CD4-positive, CD25-positive, alpha-beta regulatory T cell (primary cell): ENCODE results near the gene DENND4A. TPM values are rescaled to one million over a fixed set of nuclear protein-coding genes. Genes with fewer than 3 reads are reported as not detected.

Source experiments
- ATAC-seq, 2 donors: fragments of 150-1000 bp; cut with Tn5 transposase; one replicate each; pipeline ENCODE4 v1.10.0; 2021; ENCODE audit warnings: low read depth in 2 of 2, moderate number of reproducible peaks in 2 of 2, moderate library complexity in 1 of 2
- DNase-seq, 3 donors: peaks; one replicate each; pipeline versions ENCODE4 v3.0.0 to v3.0.0-alpha.2; 2012 to 2022; ENCODE audit warnings: mixed read lengths in 1 of 3
- H3K27ac ChIP-seq: one replicate; pipeline ENCODE4 v1.7.0; 2013; ENCODE audit warnings: mild to moderate bottlenecking, low read length; ENCODE audit not compliant: insufficient read depth, poor library complexity, severe bottlenecking
- H3K27me3 ChIP-seq: one replicate; pipeline ENCODE4 v1.7.0; 2013; ENCODE audit warnings: low read length; ENCODE audit not compliant: control insufficient read depth, insufficient read depth
- H3K36me3 ChIP-seq: one replicate; pipeline ENCODE4 v1.7.0; 2013; ENCODE audit warnings: mild to moderate bottlenecking, low read length, moderate library complexity; ENCODE audit not compliant: control insufficient read depth, insufficient read depth
- H3K4me1 ChIP-seq: 2 replicates; pipeline ENCODE4 v1.7.0; 2013; ENCODE audit warnings: mild to moderate bottlenecking, low read length; ENCODE audit not compliant: insufficient read depth, control insufficient read depth, poor library complexity, severe bottlenecking
- H3K4me3 ChIP-seq: one replicate; pipeline ENCODE4 v1.7.0; 2013; ENCODE audit warnings: low read depth, mild to moderate bottlenecking, low read length, moderate library complexity
- H3K9me3 ChIP-seq, 2 experiments: 1 replicate in 1 of 2; 2 replicates in 1 of 2; pipeline ENCODE4 v1.7.0; 2013; ENCODE audit warnings: low read length in 2 of 2, mild to moderate bottlenecking in 1 of 2, moderate library complexity in 1 of 2; ENCODE audit not compliant: control insufficient read depth in 2 of 2
- H3K27ac Mint-ChIP-seq, 3 donors: one replicate each; pipeline ENCODE4 v1.8.0; 2020 to 2022; ENCODE audit warnings: mild to moderate bottlenecking in 3 of 3, mixed read lengths in 3 of 3, moderate library complexity in 2 of 3
- H3K27me3 Mint-ChIP-seq: one replicate; pipeline ENCODE4 v1.8.0; 2022; ENCODE audit warnings: mild to moderate bottlenecking, mixed read lengths
- H3K36me3 Mint-ChIP-seq: one replicate; pipeline ENCODE4 v1.8.0; 2020; ENCODE audit warnings: mixed read lengths
- H3K4me1 Mint-ChIP-seq, 4 donors: one replicate each; pipeline ENCODE4 v1.8.0; 2020 to 2022; ENCODE audit warnings: mixed read lengths in 4 of 4, mild to moderate bottlenecking in 1 of 4
- H3K4me3 Mint-ChIP-seq, 4 donors: one replicate each; pipeline ENCODE4 v1.8.0; 2020 to 2022; ENCODE audit warnings: mild to moderate bottlenecking in 4 of 4, mixed read lengths in 4 of 4, moderate library complexity in 3 of 4
- H3K9me3 Mint-ChIP-seq, 7 donors: one replicate each; pipeline ENCODE4 v1.8.0; 2020 to 2022; ENCODE audit warnings: mixed read lengths in 7 of 7, mild to moderate bottlenecking in 3 of 7, moderate library complexity in 2 of 7
- polyA plus RNA-seq, 4 donors: library from polyadenylated mRNA; unstranded; fragments of 300-500 nt; fragmentation: Illumina TruSeq; gene quantifications; one replicate each; pipeline ENCODE4 v1.2.3, GENCODE V29; 2021
- total RNA-seq: library from RNA; stranded (reverse); gene quantifications from one replicate; pipeline ENCODE4 v1.2.3, GENCODE V29; 2022

The DENND4A gene
- total and polyA plus RNA-seq, 5 donors from 2014 or later, result 9.6 to 88.4 (median 12.9) TPM

GRCh38 chr15:65632780-65633375 is 159.2 kb downstream of the DENND4A start:
- peaks cover 5 to 39% (median 15%) of the 10 kb centered on the region in 4 donors for H3K4me1 Mint-ChIP-seq
- Histone ChIP-seq H3K36me3 (no peaks in the 10 kb centered on the region), H3K4me1 (peaks cover 13% of the 10 kb centered on the region), H3K4me3 (no peak overlapping the region), H3K9me3 (no peaks in the 10 kb centered on the region), H3K27ac (no peak overlapping the region), H3K27me3 (no peaks in the 10 kb centered on the region)
- no peak for ATAC-seq
- H3K9me3 Mint-ChIP-seq, result no peaks in the 10 kb centered on the region
- peak overlapping the region in 1 of 4 donors; percentile 66 for H3K4me3 Mint-ChIP-seq
- peaks cover 4% of the 10 kb centered on the region for H3K27me3 Mint-ChIP-seq
- H3K36me3 Mint-ChIP-seq, result peaks cover 13% of the 10 kb centered on the region
- DNase-seq, result no peak
- H3K27ac Mint-ChIP-seq, result peak overlapping the region in 1 of 3 donors; percentile 79

DNA sequence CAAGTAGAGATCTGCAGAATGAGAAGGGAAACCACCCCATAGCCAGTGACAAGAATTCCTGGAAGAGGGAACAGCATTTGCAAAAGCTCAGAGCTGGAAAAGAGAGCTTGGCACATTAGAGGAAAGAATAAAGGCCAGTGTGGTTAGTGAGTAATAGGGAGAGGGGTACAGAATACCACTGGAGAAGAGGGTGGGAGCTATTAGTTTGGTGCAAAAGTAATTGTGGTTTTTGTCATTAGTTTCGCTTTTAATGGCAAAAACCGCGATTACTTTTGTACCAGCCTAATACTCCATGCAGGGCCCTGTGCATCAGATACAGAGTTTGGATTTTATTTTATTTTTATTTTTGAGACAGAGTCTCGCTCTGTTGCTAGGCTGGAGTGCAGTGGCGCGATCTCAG is 160.6 kb downstream of the DENND4A start:
- no peaks in the 10 kb centered on the region for H3K27me3 Mint-ChIP-seq
- Histone ChIP-seq H3K36me3 (no peaks in the 10 kb centered on the region), H3K9me3 (no peaks in the 10 kb centered on the region), H3K4me3 (peak overlapping the region; percentile 76), H3K4me1 (peaks cover 13% of the 10 kb centered on the region), H3K27me3 (no peaks in the 10 kb centered on the region), H3K27ac (peak overlapping the region; percentile 35)
- peaks cover 5 to 30% (median 15%) of the 10 kb centered on the region in 4 donors for H3K4me1 Mint-ChIP-seq
- peaks cover 21% of the 10 kb centered on the region for H3K36me3 Mint-ChIP-seq
- ATAC-seq (peak; percentile 25 to 36), DNase-seq (peak in 1 of 3 donors; percentile 44)
- peak overlapping the region; percentile 37 to 76 (median 70) for H3K4me3 Mint-ChIP-seq
- H3K9me3 Mint-ChIP-seq, result no peaks in the 10 kb centered on the region
- peak overlapping the region; percentile 6 to 79 (median 45) for H3K27ac Mint-ChIP-seq

DNA sequence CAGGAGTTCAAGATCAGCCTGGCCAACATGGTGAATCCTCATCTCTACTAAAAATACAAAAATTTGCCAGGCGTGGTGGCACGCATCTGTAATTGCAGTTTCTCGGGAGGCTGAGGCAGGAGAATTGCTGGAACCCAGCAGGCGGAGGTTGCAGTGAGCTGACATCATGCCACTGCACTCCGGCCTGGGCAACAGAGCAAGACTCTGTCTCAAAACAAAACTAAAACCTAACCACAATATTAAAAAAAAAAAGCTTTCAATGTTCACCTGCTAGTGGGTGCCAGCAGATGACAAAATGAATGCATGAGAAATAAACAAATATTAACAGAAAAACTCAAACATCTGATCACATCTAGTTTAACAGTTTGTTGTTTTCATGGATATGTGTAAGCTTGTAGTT is 161.3 kb downstream of the DENND4A start:
- peaks cover 5 to 30% (median 15%) of the 10 kb centered on the region in 4 donors for H3K4me1 Mint-ChIP-seq
- no peaks in the 10 kb centered on the region for H3K9me3 ChIP-seq
- H3K4me3 Mint-ChIP-seq, result peak overlapping the region; percentile 26 to 76 (median 40)
- peaks cover 3% of the 10 kb centered on the region for H3K36me3 ChIP-seq
- no peaks in the 10 kb centered on the region for H3K27me3 Mint-ChIP-seq
- H3K9me3 Mint-ChIP-seq, result no peaks in the 10 kb centered on the region
- peak in 1 of 3 donors; percentile 40 for DNase-seq
- peaks cover 26% of the 10 kb centered on the region for H3K36me3 Mint-ChIP-seq
- peak overlapping the region; percentile 76 for H3K4me3 ChIP-seq
- no peak for ATAC-seq
- no peak overlapping the region for H3K27ac ChIP-seq
- H3K27ac Mint-ChIP-seq, result peak overlapping the region in 1 of 3 donors; percentile 79
- peaks cover 13% of the 10 kb centered on the region for H3K4me1 ChIP-seq
- H3K27me3 ChIP-seq, result no peaks in the 10 kb centered on the region

- peaks cover 35% of the 10 kb centered on the region for H3K36me3 Mint-ChIP-seq
- H3K27me3 ChIP-seq, result no peaks in the 10 kb centered on the region
- DNase-seq, result no peak
- H3K27ac ChIP-seq, result no peak overlapping the region
- no peak overlapping the region for H3K4me3 ChIP-seq
- H3K9me3 ChIP-seq, result no peaks in the 10 kb centered on the region
- H3K27me3 Mint-ChIP-seq, result no peaks in the 10 kb centered on the region
- H3K4me3 Mint-ChIP-seq, result no peak overlapping the region
- peaks cover 13% of the 10 kb centered on the region for H3K4me1 ChIP-seq
- peaks cover 5 to 30% (median 15%) of the 10 kb centered on the region in 4 donors for H3K4me1 Mint-ChIP-seq
- no peak for ATAC-seq
- H3K9me3 Mint-ChIP-seq, result peaks cover 0 to 1% (median 0%) of the 10 kb centered on the region in 7 donors
- no peak overlapping the region for H3K27ac Mint-ChIP-seq
- H3K36me3 ChIP-seq, result peaks cover 3% of the 10 kb centered on the region
Measured at GRCh38 chr15:65629548-65629947, 162.5 kb downstream of the DENND4A start.

GRCh38 chr15:65626856-65627255 is 165.2 kb downstream of the DENND4A start:
- H3K27ac ChIP-seq, result no peak overlapping the region
- Mint-ChIP-seq H3K4me1 (peaks cover 5 to 15% (median 10%) of the 10 kb centered on the region in 4 donors), H3K36me3 (peaks cover 39% of the 10 kb centered on the region), H3K27me3 (no peaks in the 10 kb centered on the region), H3K27ac (no peak overlapping the region), H3K4me3 (no peak overlapping the region), H3K9me3 (peaks cover 0 to 1% (median 0%) of the 10 kb centered on the region in 7 donors)
- no peaks in the 10 kb centered on the region for H3K27me3 ChIP-seq
- H3K36me3 ChIP-seq, result peaks cover 3% of the 10 kb centered on the region
- H3K4me3 ChIP-seq, result no peak overlapping the region
- ATAC-seq, result no peak
- peaks cover 13% of the 10 kb centered on the region for H3K4me1 ChIP-seq
- DNase-seq, result no peak
- H3K9me3 ChIP-seq, result no peaks in the 10 kb centered on the region

DNA sequence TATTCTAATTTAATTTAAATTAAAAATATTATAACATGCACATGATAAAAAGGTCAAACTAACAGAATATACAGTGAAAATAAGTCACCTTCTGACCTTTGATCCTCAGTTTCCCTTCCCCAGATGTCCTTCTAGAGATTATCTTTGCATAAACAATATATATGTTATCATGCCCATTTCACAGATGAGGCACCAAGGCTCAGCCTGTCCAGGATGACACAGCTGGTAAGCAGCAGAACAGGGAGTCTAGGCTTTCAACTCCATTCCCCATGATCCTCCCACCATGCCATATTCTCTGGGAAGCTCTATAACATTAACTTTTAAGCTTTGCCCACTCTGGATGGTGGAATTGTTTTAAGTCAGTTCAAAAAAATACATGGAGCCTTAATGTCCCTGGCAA is 169.0 kb downstream of the DENND4A start:
- no peaks in the 10 kb centered on the region for H3K27me3 ChIP-seq
- Mint-ChIP-seq H3K27ac (no peak overlapping the region), H3K36me3 (peaks cover 46% of the 10 kb centered on the region), H3K4me1 (peaks cover 0 to 2% (median 0%) of the 10 kb centered on the region in 4 donors), H3K9me3 (peaks cover 0 to 1% (median 0%) of the 10 kb centered on the region in 7 donors), H3K27me3 (no peaks in the 10 kb centered on the region), H3K4me3 (no peak overlapping the region)
- no peaks in the 10 kb centered on the region for H3K9me3 ChIP-seq
- ATAC-seq (no peak), DNase-seq (no peak)
- H3K27ac ChIP-seq, result no peak overlapping the region
- H3K36me3 ChIP-seq, result peaks cover 3% of the 10 kb centered on the region
- H3K4me3 ChIP-seq, result no peak overlapping the region
- no peaks in the 10 kb centered on the region for H3K4me1 ChIP-seq

DNA sequence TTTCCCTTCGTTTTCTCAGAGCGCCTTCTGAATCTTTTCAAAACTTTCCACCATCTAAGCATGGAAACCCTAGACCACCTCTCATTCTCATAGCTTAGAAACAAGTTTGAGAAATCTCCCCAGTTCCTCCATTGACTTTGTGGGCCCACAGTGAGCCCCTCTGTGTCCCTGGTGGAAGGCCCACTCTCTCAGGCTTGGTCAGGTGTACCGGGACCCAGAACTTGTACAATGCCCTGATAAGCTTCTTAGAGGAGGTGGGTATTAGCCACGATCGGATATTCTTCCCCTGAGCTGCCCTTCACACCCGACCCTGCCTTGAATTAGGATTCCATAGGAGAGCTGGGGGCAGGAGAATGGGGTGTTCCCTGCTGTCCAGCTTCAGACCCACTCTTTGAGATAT is 170.5 kb downstream of the DENND4A start, which contains the start of gene SLC24A1:
SLC24A1 (plus strand) TSS at position 301 of the 400 bp plus-strand sequence. CDS start 2,143 bp downstream, outside the sequence.
- H3K36me3 ChIP-seq, result peaks cover 3% of the 10 kb centered on the region
- H3K4me3 Mint-ChIP-seq, result no peak within 1 kb of the TSS
- peaks cover 42% of the 10 kb centered on the region for H3K36me3 Mint-ChIP-seq
- peaks cover 0 to 1% (median 0%) of the 10 kb centered on the region in 7 donors for H3K9me3 Mint-ChIP-seq
- DNase-seq (no peak), ATAC-seq (no peak)
- no peaks in the 10 kb centered on the region for H3K4me1 ChIP-seq
- no peak within 1 kb of the TSS for H3K27ac ChIP-seq
- no peak within 1 kb of the TSS for H3K27ac Mint-ChIP-seq
- no peaks in the 10 kb centered on the region for H3K9me3 ChIP-seq
- H3K27me3 ChIP-seq, result no peaks in the 10 kb centered on the region
- peaks cover 0 to 7% (median under 1%) of the 10 kb centered on the region in 4 donors for H3K4me1 Mint-ChIP-seq
- H3K27me3 Mint-ChIP-seq, result no peaks in the 10 kb centered on the region
- H3K4me3 ChIP-seq, result no peak within 1 kb of the TSS

GRCh38 chr15:65620833-65621232 is 171.3 kb downstream of the DENND4A start:
- H3K27me3 ChIP-seq, result no peaks in the 10 kb centered on the region
- Mint-ChIP-seq H3K27ac (no peak overlapping the region), H3K36me3 (peaks cover 39% of the 10 kb centered on the region), H3K9me3 (peaks cover 0 to 1% (median 0%) of the 10 kb centered on the region in 7 donors), H3K4me3 (no peak overlapping the region), H3K4me1 (peaks cover 0 to 7% (median under 1%) of the 10 kb centered on the region in 4 donors), H3K27me3 (no peaks in the 10 kb centered on the region)
- no peak for DNase-seq
- H3K9me3 ChIP-seq, result no peaks in the 10 kb centered on the region
- no peaks in the 10 kb centered on the region for H3K4me1 ChIP-seq
- no peak for ATAC-seq
- no peaks in the 10 kb centered on the region for H3K36me3 ChIP-seq
- no peak overlapping the region for H3K27ac ChIP-seq
- H3K4me3 ChIP-seq, result no peak overlapping the region
